ENCODE results near the gene F11.
"Not testable (repeated sequence)": the region's sequence is repeated elsewhere in the genome, so short reads cannot be mapped to it uniquely, and the experiment has no call there.

Gene F11

GRCh38 chr4:186298031-186298647 lies 32.1 kb downstream of the F11 start:
- no peak for DNase-seq (ENCODE audit: low read depth in 2 of 2)

- DNase-seq (ENCODE audit: low read depth in 2 of 2): no peak
Observed at GRCh38 chr4:186299291-186299690, 33.3 kb downstream of the F11 start.

DNA sequence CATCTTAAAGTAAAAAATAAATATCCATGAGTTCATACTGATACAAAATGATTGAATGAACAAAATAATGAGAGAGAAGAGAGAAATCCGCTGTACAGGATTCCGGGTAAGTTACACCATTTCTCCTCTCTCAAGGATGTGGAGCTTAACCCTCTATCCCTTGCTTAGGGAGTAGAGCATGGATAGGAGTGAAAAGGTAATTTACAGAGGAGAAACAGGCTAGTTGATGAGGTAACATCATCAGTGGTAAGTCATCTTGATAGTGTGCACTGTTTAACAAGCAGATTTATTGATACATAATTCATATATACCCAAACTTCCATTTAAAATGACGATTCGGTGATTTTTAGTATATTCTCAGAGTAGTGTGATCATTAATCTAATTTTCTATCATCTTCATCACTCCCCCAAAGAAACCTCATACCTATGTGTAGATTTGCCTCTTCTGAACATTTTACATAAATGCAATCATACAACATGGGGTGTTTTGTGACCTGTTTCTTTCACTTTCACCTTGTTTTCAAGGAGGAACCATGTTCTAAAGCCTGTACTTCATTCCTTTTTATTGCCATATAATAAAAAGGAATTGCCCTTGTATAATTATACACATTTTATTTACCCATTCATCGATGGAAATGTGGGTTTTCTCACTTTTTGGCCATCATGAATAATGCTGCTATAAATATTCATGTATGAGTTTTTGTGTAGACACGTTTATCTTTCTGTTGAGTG lies 34.8 kb downstream of the F11 start:
- DNase-seq (ENCODE audit: low read depth in 2 of 2): no peak

DNA sequence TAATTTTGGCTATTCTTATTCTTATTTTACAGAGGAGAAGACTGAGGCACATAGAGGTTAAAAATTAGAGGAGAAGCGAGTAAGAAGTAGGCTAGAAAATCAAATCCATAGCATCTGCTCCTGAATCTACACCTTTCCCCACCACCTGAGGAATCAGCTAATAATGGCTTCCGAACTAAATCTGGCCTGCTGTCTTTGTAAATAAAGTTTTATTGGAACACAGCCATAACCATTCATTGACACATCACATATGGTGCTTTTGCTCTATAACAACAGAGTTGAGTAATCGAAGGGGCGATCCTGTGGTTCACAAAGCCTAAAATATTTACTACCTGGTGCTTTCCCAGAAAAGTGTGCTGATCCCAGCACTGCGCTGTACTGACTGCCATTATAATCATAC lies 38.2 kb downstream of the F11 start:
- no peak for DNase-seq (ENCODE audit: low read depth in 2 of 2)

DNA sequence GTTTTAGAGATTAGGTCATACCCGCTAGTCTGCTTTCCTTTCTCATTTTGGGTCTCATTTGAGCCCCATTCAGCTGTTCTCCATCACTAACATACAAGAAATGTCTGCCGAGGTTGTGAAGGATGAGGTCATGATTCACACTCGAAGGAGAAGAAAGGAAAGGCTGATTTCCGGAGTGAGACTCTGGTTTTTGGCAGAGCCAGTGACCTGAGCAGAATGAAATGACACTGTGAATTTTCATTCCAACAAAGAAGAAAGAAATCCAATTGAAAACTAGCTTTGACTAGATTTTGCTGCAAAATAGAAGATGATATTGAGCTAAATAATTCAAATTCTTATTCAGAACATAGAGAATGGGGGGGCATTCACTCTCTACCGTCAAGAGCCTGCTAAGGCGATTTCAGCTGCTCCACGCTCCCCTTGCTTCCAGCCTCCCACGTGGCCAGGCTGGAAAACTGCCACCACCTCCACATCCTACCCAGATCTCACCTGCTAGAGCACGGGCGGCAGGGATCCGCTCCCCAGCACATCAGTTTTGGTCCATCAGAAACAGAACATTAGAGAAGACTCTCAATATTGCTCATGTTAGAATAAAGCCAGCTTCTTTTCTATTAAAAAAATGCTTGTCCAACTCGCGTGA lies 39.0 kb downstream of the F11 start:
- no peak for DNase-seq (ENCODE audit: low read depth in 2 of 2)

DNA sequence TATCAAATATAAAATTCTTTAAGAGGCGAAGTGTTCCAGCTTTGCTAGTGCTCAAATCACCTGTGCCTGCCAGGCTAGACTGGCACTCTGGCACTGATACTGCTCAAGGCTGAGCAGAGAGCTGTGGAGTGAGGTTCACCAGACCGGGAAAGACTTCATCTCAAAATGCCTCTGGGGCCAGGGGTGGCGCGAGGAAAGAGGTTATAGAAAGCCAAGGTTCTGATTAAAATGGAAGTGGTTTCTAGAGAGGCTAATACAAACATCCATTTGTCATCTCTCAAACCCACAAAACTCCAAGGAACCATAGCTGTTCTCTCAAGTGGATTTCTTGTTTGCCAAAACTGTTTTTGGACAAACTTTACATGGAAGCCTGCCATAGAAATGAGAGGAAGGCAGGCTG lies 41.5 kb downstream of the F11 start:
- DNase-seq (ENCODE audit: low read depth in 2 of 2): no peak

DNA sequence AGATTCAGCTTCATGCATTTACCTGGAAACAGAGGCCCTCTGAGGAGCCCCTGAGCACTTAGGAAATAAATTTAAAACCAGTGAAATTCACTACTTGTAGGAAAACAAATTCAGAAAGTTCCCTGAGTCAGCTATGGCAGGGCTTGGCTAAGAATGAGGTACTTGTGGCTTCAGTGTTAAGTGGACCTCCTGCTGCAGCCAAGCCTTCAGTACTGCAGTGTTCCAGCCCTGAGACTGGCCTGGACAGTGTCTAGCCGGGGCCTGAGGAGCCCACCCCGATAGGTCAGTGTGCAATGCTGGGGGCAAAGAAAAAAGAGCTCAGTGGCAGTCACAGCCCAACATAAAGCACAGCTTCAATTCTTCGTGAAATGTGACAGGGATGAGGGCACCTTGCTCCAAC lies 41.9 kb downstream of the F11 start:
- DNase-seq (ENCODE audit: low read depth in 2 of 2): no peak

DNA sequence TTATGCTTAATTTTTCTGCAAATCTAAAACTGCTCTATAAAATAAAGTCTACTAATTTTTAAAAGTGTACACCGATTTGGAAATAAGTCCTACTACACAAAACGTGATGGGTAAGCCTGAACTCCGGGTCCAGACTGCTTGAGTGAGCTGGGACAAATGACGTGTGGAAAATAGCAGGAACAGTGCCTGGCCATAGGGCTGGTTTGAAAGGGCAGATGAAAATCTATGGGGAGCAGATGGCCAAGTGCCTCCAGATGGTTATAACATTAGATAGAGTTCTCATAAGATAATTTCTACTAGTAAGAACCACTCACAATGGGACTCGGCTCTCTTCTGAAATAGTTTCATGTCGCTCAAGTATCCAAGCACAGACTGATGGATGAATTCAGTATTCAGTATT lies 52.5 kb downstream of the F11 start:
- no peak for DNase-seq (ENCODE audit: low read depth in 2 of 2)

- not testable (repeated sequence) for DNase-seq (ENCODE audit: low read depth in 2 of 2)
Observed at GRCh38 chr4:186324660-186325059, 58.7 kb downstream of the F11 start.

DNA sequence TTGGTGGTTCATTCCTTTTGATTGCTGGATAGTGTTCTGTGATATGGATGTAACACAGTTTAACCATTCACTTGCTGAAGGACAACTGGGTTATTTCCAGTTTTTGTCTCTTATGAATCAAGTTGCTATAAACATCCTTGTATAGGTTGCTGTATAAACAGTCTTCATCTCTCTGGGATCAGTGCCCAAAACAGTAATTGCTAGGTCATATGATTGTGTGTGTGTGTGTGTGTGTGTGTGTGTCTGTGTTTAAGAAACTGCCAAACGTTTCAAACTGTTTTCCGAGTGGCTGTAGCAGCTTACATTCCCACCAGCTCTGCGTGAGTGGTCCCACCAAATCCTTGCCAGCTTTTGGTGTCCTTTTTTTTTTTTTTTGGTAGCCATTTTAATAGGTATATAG lies 60.4 kb downstream of the F11 start:
- DNase-seq (ENCODE audit: low read depth in 2 of 2): no peak

GRCh38 chr4:186329372-186329771 lies 63.4 kb downstream of the F11 start:
- DNase-seq (ENCODE audit: low read depth in 2 of 2): no peak

- no peak for DNase-seq (ENCODE audit: low read depth in 2 of 2)
Observed at GRCh38 chr4:186330368-186330767, 64.4 kb downstream of the F11 start.

DNA sequence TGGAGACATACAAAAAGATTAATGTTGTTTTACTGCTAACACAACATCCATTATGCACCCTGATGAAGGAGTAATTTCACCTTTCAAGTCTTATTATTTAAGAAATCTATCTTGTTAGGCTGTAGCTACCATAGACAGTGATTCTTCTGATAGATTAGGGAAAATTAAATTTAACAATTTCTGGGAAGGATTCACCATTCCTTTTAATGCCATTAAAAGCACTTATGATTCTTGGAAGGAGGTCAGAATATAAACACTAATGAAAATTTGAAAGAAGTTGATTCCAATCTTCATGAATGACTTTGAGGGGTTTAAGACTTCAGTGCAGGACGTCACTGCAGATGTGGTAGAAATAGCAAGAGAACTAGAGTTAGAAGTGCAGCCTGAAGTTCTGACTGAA lies 69.8 kb downstream of the F11 start:
- no peak for DNase-seq (ENCODE audit: low read depth in 2 of 2)

Measured in stimulated activated CD4-positive, alpha-beta T cell treated with anti-CD3 and anti-CD28 coated beads, Interleukin-4, amount 100 ng/mL, for 48 hours (primary cell).